ENCODE results near the gene CYP51A1. TPM values are rescaled to one million over a fixed set of nuclear protein-coding genes. Genes with fewer than 3 reads are reported as not detected.
A peak's percentile ranks its signal among the peaks of the same experiment; 100 is the strongest.
"Not testable (repeated sequence)": the region's sequence is repeated elsewhere in the genome, so short reads cannot be mapped to it uniquely, and the experiment has no call there.

The CYP51A1 gene
- total RNA-seq, result 516 TPM

DNA sequence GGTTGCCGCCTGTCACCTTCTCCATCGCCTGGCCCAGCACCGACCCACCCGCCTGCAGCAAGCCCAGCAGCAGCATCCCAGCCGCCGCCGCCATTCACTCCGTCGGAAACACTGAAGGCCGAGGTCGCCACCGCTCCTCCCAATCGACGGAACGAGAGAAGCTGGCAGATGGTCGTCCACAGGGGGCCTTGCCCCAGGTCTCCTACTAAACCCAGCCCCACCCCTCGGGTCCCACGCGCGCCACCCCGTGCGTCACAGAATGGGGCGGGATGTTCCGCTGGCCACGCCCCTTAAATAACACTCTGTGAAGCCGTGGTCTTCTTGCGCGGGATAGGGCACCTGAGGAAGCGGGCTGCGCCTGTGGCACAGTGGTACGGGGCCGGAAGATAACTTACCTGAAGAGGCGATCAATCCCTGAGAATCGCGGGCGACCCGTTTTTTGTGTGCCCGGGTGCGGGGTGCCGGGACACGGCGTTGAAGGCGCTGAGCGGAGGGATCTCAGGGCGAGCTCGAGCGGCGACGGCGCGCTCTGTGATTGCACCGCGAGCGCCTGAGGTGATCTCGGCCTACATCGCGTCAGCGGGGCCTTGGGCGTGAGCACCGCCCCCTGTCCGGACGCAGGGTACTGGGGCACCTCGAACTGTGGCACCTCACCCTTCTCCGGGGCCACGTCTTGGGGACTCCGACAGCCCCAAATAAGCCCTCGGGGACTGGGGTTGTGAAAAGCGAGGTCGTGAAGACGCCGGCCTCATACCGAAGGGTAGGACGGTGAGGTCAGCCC is at the start of gene CYP51A1:
CYP51A1 (minus strand) TSS at position 207 of the 781 bp plus-strand sequence; CDS start at position 94, 113 bp downstream.
- DNase-seq (ENCODE audit: low spot score in 2 of 2) (peak; percentile 90), FAIRE-seq (no peak)

DNA sequence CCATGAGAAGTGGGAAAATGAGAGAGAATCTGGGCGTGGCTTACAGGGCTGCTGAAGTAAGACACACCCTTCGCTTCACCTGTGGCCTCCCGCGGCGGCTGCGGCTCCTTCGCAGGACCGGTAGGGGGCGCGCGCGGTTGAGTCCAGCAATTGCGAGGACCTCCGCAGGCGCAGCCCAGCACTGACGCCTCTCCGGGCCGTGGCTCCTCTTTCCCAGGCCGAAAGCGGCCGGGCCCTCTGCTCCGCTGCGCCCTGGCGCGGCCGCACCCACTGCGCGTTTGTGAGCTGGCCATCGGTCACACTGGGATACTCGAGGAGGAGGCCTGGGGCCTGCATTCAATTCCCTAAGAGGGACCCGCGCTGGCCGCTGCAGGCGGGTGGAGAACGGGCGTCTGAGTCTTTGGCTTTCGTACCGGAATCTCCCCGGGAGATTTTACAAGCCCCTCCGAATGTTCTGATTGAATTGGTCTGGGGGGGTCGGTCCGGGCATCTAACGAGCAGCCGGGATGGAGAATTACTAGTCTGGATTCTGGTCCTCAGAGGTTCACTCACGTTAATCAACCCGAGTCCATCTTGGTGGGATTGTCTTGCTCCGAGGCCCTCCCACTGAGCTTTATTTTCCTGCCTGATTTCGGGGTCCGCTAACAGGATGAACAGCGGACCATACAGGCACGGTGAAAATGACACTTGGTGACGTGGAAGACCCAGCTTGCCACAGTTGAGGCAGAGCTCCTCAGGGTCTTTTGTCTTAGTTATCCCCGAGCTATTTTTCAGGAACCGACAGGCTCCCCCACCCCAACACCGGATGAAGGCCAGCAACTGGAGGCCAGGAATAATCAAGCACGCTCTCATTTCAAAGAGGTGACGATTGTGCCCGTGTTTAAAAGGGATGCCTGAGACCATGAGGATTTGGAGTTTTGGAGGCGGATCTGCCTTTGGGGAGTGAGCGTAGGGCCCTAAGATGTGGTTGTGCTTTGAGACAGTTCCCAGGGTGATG is 44.9 kb upstream of the CYP51A1 start, which contains the start of gene LRRD1:
LRRD1 (minus strand) TSS at position 215 of the 997 bp plus-strand sequence. CDS start 13,940 bp downstream, outside the sequence.
- DNase-seq (ENCODE audit: low spot score in 2 of 2), result peak; percentile 62 to 81
- no peak for FAIRE-seq

DNA sequence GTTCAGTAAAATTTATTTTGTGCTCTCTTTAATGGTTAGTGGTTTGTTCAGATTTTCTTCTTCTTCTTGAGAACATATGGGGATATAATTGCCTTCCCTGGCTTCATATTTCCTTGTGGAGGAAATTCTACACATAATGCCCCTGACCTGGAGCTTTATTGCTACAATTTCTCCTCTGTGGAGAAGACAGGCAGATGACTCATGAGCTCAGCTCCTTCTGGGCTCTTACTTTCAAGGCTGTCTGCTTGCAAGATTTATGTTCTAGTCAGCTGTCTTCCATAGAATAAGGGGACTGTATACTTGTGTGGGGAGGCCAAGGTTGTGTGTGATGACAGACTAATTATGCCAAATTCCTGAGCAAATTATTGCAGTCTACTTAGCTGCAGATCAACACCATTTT is 43.1 kb upstream of the CYP51A1 start:
- DNase-seq (ENCODE audit: low spot score in 2 of 2) (no peak), FAIRE-seq (no peak)

DNA sequence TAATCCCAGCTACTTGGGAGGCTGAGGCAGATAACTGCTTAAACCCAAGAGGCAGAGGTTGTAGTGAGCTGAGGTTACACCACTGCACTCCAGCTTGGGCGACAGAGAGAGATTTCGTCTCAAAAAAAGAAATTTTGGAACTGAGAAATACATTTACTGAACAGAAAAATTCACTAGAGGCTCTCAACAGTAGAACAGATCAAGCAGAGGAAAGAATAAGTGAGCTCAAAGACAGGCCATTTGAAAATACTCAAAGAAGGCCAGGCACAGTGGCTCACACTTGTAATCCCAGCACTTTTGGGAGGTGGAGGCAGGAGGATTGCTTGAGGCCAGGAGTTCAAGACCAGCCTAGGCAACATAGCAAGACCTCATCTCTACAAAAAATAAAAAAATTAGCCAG is 35.3 kb upstream of the CYP51A1 start:
- DNase-seq (ENCODE audit: low spot score in 2 of 2); FAIRE-seq: not testable (repeated sequence)

DNA sequence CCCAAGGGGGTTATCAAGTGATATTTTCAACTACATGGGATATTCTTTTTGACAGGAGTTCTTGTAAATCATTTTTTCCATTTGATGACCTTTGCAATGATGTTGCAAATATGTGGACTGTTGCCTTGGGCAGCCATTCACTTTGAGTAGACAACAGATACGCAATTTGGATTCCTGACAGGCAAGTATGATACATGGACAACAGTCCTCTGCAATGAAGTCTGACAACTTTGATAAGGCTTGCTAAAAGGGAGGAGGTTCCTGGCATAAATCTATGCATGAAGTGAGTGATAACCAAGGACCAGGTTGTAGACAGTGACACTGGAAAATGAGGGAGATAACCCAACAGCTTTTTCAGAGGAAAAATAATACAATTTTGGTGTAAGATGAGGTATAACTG is 27.0 kb upstream of the CYP51A1 start:
- DNase-seq (ENCODE audit: low spot score in 2 of 2) (no peak), FAIRE-seq (no peak)

DNA sequence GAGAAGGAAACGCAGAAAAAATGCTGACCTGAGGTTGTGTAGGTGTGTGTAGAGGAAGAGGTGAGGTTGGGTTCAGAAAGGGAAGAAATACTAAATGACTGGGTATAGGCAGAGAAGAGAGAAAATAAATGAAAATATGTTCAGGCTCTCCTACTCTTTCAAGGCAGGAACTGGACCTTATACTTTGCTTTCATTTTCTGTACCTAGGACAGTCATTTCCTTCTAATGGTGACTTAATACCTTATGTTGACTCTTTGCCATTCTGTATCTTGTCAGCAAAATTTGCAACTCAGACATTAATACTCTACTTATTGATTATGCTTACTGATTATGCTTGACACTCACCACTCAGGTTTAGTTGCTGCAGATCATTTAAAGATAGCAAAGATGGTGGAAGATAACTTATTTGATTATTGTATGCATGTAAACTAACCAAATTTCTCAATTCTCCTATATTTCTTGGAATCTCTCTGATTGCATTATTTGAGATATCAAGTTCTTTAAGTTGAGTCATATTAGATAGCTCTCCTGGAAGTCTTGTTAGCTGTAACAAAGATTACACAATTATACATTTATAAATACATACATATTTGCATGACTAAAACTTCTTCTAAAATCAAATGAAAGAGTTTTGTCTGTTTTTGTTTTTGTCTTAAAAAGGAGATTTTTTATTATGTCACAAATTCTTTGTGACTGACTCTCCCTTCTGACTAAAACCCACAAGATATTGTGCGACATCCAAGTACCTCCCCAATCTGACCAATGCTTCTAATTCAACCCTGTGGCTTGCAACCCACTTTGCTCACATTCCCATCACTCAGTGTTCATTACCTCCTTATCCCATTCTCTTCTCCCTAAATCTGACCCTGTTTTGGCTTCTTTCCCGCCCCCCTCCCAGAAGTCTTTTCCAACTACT is 24.6 kb upstream of the CYP51A1 start:
- DNase-seq (ENCODE audit: low spot score in 2 of 2), result no peak
- FAIRE-seq, result no peak

DNA sequence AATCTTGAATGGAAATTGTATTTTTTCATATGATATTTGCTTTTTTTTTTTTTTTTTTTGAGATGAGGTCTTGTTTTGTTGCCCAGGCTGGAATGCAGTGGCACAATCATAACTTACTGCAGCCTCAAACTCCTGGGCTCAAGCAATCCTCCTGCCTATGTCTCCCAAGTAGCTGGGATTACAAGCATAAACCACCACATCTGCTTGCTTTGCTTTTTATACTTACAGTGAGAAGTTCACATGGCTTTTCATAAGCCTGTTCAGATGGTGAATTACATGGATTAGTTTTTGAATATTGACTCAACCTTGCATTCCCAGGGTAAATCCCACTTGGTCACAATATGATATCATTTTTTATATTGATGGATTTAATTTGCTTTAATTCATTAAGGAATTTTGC is 22.7 kb upstream of the CYP51A1 start:
- no peak for FAIRE-seq
- DNase-seq (ENCODE audit: low spot score in 2 of 2), result no peak

DNA sequence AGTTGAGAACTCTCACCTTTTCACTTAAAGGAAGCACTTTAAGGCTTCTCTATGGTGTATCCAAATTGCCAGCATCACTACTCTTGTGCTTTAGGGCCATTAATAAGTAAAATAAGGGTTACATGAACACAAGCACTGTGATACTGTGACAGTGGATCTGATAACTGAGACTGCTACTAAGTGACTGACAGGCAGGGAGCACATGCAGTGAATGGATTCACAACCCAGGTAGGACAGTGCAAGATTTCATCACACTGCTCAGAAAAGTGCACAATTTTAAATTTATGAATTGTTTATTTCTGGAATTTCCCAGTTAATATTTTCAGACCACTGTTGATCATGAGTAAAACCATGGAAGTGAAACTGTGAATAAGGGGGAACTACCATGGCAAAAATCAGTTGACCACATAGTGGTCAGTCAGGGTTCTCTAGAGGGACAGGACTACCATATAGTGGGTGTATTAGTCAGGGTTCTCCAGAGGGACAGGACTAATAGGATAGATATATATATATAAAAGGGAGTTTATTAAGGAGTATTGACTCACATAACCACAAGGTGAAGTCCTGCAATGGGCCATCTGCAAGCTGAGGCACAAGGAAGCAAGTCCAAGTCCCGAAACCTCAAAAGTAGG is 20.9 kb upstream of the CYP51A1 start:
- no peak for FAIRE-seq
- no peak for DNase-seq (ENCODE audit: low spot score in 2 of 2)

DNA sequence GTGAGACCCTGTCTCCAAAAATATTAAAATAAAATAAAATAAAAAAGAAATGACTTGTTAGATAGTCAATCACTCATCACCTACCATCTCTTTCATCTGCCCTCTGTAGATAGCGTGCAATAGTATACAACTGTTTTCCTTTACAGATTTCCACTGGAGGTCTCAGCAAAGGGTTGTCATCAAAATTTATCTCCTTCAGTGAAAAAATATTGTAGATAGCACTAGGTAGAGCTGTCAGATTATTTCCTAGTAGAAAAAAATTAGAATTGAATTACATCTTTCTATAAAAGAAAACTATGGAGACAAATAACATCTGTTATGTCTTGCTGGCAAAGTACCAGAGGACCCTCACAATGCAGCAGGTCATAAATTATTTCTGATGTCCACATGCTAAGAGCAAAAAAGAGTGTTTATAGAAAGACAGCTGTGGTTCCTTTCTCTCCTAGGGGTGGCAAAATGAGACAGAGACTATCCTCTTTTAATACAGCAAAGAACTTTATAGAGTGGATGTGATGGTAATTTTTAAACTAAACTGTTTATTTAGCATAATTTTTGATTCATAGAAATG is 16.3 kb upstream of the CYP51A1 start:
- FAIRE-seq, result no peak
- DNase-seq (ENCODE audit: low spot score in 2 of 2), result no peak

DNA sequence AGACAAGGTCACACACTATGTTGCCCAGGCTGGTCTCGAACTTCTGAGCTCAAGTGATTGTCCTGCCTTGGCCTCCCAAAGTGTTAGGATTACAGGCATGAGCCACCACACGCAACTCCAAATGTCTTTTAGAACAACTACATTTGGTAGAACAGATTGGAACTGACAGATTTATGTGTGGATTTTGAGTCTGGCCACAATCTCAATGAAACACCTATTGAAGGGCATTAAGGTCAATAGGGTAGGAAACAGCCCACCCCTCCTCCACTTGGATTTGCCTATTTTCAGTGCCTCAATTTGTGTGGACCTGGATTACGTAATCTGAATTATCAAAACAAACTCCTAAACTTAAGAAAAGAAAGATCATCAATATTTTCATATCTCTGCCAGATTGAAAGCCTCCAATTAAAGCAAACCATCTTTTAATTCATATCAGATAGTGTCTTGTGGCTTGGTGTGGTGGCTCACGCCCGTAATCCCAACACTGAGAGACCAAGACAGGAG is 15.5 kb upstream of the CYP51A1 start:
- FAIRE-seq, result no peak

DNA sequence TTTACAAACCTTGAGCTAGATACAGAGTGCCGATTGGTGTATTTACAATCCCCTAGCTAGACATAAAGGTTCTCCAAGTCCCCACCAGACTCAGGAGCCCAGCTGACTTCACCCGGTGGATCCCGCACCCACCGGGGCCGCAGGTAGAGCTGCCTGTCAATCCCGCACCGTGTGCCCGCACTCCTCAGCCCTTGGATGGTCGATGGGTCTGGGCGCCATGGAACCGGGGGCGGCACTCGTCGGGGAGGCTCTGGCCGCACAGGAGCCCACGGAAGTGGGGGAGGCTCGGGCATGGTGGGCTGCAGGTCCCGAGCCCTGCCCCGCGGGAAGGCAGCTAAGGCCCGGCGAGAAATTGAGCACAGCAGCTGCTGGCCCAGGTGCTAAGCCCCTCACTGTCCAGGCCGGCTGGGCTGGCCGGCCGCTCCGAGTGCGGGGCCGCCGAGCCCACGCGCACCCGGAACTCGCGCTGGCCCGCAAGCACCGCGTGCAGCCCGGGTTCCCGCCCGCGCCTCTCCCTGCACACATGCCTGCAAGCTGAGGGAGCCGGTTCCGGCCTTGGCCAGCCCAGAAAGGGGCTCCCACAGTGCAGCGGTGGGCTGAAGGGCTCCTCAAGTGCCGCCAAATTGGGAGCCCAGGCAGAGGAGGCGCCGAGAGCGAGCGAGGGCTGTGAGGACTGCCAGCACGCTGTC is 9.1 kb upstream of the CYP51A1 start:
- FAIRE-seq; DNase-seq (ENCODE audit: low spot score in 2 of 2): not testable (repeated sequence)

More for the DNA sequence above, 15.5 kb upstream of the CYP51A1 start:
- no peak for DNase-seq (ENCODE audit: low spot score in 2 of 2)

DNA sequence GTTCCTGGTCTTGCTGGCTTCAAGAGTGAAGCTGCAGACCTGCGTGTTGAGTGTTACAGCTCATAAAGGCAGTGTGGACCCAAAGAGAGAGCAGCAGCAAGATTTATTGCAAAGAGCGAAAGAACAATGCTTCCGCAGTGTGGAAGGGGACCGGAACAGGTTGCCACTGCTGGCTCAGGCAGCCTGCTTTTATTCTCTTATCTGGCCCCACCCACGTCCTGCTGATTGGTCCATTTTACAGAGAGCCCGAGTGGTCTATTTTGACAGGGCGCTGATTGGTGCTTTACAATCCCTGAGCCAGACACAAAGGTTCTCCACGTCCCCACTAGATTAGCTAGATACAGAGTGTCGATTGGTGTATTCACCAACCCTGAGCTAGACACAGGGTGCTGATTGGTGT is 8.5 kb upstream of the CYP51A1 start:
- not testable (repeated sequence) for DNase-seq (ENCODE audit: low spot score in 2 of 2); FAIRE-seq

DNA sequence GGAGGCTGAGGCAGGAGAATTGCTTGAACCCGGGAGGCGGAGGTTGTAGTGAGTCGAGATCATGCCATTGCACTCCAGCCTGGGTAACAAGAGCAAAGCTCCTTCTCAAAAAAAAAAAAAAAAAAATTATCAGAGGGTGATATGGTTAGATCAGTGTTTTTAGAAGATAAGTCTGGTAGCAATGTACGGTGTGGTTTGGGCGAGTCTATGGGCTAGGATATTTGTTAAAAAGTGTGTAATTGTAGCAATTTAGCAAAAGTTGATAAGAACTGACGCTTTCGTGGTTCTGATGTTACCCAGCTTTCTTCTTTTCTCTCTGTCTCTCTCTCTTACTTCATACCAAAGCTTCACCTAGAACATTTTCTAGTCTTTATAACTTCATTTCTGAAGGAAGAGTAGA is 6.9 kb upstream of the CYP51A1 start:
- DNase-seq (ENCODE audit: low spot score in 2 of 2) (no peak), FAIRE-seq (no peak)

DNA sequence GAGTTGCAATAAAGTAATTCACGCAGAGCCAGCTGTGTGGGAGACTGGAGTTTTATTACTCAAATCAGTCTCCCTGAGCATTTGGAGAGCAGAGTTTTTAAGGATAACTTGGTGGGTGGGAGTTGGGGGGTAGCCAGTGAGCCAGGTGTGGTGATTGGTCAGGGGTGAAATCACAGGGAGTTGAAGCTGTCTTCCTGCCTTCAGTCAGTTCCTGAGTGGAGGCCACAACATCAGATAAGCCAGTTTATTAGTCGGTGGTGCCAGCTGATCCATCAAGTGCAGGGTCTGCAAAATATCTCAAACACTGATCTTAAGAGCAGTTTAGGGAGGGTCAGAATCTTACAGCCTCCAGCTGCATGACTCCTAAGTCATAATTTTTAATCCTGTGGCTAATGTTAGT is 3.3 kb upstream of the CYP51A1 start:
- FAIRE-seq (no peak), DNase-seq (ENCODE audit: low spot score in 2 of 2) (no peak)

DNA sequence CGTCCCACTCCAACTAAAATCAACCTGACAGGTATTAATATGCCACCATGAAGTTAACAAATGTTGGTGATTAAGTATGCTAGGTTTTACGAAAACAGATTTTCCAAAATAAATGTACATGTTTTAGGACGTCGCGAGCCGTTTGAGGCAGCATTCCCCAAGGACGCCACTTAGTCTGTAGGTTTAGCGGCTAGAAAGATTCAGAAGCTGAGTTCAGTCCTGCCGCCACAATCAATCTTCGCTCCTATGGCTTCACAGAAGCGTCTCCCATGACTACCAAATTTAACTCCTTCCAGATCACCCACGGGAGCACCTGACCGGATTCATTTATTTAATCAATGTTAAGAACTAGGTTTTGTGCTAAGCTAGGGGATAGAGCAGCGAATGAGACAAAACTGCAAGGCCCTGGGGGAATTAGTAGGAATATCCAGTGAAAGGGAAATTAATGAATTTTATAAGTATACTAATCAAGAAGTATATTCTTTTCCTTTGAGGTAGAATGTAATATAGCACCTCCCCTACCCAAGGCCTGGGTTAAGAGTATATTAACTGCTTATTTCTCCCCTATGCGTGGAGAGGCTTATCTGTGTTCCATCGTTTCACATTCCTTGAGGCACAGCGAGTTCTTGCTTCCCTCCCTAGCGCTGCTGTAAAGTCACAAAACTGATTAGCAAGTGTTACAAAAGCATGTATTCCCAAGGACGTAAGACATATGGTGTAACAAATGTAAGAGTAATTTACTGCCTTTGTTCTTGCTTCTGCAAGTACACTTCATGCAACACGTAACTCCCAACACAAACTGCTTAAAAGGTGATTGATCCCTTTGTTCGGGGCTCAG is 994 bp upstream of the CYP51A1 start:
- DNase-seq (ENCODE audit: low spot score in 2 of 2) (peak in 1 of 2 donors; percentile 17), FAIRE-seq (no peak)

DNA sequence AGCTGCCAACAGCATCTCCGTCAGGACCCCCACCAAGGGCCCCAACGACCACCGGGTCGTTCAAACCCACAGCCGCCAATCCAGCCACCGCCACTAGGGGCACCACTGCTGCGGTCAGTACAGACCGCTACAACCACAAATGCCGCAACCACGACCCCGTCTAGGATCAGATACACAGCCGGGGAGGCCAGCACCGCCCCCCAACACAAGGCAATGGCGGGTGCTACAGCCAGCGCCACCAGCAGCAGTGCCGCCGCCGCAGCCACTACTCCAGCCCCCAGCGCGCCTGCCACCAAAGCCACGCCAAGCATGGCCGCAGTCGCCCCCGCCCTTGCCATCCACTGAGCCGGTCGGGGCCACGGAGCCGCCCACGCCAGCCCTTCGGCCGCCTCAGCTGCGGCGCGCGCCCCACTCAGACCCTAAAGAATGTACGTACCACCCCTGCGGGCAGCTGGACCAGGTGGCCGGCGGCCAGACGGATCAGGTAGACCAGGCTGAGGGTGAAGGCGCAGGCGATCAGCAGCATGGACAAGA is 473 bp downstream of the CYP51A1 start:
- peak; percentile 44 to 48 for DNase-seq (ENCODE audit: low spot score in 2 of 2)
- no peak for FAIRE-seq

DNA sequence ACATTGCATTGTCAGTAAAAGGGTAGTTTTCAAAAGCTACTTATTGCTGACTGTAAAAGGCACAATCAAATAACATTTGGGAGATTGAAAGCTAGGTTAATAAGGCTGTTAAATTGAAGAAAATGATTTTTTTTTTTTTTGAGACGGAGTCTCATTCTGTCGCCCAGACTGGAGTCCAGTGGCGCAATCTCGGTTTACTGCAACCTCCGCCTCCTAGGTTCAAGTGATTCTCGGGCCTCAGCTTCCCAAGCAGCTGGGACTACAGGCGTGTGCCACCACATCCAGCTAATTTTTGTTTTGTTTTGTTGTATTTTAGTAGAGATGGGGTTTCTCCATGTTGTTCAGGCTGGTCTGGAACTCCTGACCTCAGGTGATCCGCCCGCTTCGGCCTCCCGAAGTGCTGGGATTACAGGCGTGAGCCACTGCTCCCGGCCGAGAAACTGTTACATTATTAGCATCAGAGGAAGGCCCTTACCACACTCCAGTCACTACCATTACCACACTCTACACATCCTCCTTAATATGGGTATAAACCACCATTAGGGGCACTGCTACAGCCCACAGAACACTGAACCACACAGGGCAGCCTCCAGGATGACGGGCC is 1.0 kb downstream of the CYP51A1 start:
- no peak for DNase-seq (ENCODE audit: low spot score in 2 of 2)
- no peak for FAIRE-seq

All from frontal cortex (tissue), 4 donors.